BJ (cell line): ENCODE data around the gene TGFB1. TPM values are rescaled to one million over a fixed set of nuclear protein-coding genes. Genes with fewer than 3 reads are reported as not detected.
A peak's percentile ranks its signal among the peaks of the same experiment; 100 is the strongest.
"Not testable (repeated sequence)": the region's sequence is repeated elsewhere in the genome, so short reads cannot be mapped to it uniquely, and the experiment has no call there.

ENCODE experiments used
- CTCF ChIA-PET: fragments of 350-600 bp; formaldehyde crosslinking; extraction: SDS; loops from one replicate; lab custom pipeline; 2021; ENCODE audit warnings: antibody characterized with exemption, inconsistent platforms; lab: Yijun Ruan, JAX
- POLR2A ChIA-PET: fragments of 300-600 bp; sonication (Branson Sonifier 250); formaldehyde crosslinking; extraction: SDS; loops from one replicate; lab custom pipeline; 2021; ENCODE audit warnings: antibody characterized with exemption; lab: Charles Lee
- DNase-seq: peaks from one replicate; pipeline ENCODE4 v3.0.0-alpha.2; 2011; ENCODE audit warnings: low read depth
- H3K27me3 ChIP-seq: 2 replicates; pipeline ENCODE4 v1.6.0; 2011; ENCODE audit warnings: low read length; ENCODE audit not compliant: control insufficient read depth, insufficient read depth
- H3K36me3 ChIP-seq: 2 replicates; pipeline ENCODE4 v1.5.1; 2011; ENCODE audit warnings: low read length; ENCODE audit not compliant: control insufficient read depth, insufficient read depth
- H3K4me3 ChIP-seq: 2 replicates; pipeline ENCODE4 v1.5.1; 2011; ENCODE audit warnings: low read depth, mild to moderate bottlenecking, control low read depth, low read length
- polyA plus RNA-seq: library from polyadenylated mRNA; depleted of rRNA; stranded (reverse); fragments of >200 nt; gene quantifications from 2 replicates; pipeline ENCODE4 v1.2.3, GENCODE V29; 2011
- TF ChIP-seq, protein P1 (sequence below): IDR thresholded peaks from 2 replicates; pipeline ENCODE4 v1.5.1; 2011; ENCODE audit warnings: low read depth, mild to moderate bottlenecking, control low read depth, inconsistent platforms, low read length, moderate library complexity; ENCODE audit not compliant: insufficient read depth

Gene TGFB1
- polyA plus RNA-seq, 1 experiment, result 11.2 TPM

DNA sequence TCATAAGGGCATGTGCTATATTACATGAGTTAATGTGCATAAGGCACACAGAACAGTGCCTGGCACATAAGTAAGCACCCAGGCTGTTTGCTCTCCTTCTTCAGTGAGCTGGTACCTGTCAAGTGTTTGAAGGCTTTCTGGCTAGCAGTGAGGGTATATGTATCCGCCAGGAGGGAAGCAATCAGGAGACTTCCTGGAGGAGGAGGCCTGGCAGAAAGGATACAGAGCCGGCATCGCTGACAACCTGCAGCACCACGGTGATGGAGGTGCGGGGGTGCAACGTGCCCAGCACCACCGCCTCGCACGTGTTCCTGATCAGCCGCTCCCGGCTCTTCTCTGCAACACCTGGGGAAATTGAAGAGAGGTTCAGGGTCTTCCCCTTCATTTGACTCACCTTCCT is 37.9 kb upstream of the TGFB1 start:
- CTCF ChIA-PET, result interaction anchor here (1.9 kb wide), 1 partner anchor 39 kb away, joined by 4 read pairs; no protein-coding TSS in a partner anchor
- peaks cover 13% of the 10 kb centered on the region for H3K36me3 ChIP-seq
- no peaks in the 10 kb centered on the region for H3K27me3 ChIP-seq
- no peak for DNase-seq
- TF ChIP-seq, protein P1, sequence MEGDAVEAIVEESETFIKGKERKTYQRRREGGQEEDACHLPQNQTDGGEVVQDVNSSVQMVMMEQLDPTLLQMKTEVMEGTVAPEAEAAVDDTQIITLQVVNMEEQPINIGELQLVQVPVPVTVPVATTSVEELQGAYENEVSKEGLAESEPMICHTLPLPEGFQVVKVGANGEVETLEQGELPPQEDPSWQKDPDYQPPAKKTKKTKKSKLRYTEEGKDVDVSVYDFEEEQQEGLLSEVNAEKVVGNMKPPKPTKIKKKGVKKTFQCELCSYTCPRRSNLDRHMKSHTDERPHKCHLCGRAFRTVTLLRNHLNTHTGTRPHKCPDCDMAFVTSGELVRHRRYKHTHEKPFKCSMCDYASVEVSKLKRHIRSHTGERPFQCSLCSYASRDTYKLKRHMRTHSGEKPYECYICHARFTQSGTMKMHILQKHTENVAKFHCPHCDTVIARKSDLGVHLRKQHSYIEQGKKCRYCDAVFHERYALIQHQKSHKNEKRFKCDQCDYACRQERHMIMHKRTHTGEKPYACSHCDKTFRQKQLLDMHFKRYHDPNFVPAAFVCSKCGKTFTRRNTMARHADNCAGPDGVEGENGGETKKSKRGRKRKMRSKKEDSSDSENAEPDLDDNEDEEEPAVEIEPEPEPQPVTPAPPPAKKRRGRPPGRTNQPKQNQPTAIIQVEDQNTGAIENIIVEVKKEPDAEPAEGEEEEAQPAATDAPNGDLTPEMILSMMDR, result no peak
- H3K4me3 ChIP-seq, result no peak overlapping the region
- POLR2A ChIA-PET, result no interaction called here

DNA sequence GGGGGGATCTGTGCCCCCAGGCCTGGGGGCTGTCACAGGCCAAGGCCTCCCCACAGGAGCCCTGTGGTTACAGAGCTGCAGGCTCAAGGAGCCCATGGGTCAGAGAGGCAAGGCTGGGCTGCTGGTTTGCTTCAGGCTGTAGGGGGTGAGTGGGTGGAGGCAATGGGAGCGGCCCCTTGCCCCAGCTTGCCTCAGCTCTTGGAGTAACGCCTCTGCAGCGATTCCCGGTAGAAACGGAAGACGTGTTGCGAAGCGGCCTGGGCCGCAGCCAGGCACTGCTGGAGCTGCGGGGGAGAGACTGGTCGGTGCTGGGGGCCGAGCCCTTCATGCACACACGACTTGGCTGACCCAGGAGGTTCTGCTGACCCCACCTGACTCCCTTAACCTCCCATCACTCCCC is 32.7 kb upstream of the TGFB1 start:
- H3K27me3 ChIP-seq, result no peaks in the 10 kb centered on the region
- H3K4me3 ChIP-seq, result no peak overlapping the region
- peaks cover 22% of the 10 kb centered on the region for H3K36me3 ChIP-seq
- TF ChIP-seq, protein P1, result no peak
- ChIA-PET CTCF (no interaction called here), POLR2A (no interaction called here)
- no peak for DNase-seq

DNA sequence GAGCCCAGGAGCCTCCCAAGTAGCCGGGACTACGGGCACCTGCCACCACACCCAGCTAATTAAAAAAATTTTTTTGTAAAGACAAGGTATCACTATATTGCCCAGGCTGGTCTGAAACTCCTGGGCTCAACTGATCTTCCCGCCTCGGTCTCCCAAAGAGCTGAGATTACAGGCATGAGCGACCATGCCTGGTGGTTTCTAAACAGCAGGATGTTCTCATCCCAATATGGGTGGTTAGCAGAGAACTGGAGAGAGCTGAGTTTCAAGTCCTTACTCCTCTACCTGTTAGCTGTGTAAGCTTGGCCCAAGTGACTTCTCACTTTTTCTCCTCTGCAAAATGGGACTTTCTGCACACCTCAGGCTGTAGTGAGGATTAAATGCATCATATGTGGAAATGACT is 30.6 kb upstream of the TGFB1 start:
- POLR2A ChIA-PET, result no interaction called here
- no peak overlapping the region for H3K4me3 ChIP-seq
- TF ChIP-seq, protein P1, result no peak
- no peak for DNase-seq
- H3K27me3 ChIP-seq, result no peaks in the 10 kb centered on the region
- CTCF ChIA-PET, result no interaction called here
- H3K36me3 ChIP-seq, result peaks cover 14% of the 10 kb centered on the region

DNA sequence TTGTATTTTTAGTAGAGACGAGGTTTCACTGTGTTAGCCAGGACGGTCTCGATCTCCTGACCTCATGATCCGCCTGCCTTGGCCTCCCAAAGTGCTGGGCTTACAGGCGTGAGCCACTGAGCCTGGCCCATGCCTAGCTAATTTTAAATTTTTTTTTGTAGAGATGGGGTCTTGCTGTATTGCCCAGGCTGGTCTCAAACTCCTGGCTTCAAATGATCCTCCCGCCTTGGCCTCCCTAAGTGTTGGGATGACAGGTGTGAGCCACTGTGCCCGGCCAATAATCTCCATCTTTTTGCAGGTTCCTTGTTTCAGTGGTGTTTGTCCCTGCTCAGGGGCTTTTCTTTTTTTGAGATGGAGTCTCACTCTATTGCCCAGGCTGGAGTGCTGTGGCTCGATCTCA is 27.8 kb upstream of the TGFB1 start:
- H3K27me3 ChIP-seq, H3K4me3 ChIP-seq, DNase-seq: not testable (repeated sequence)
- H3K36me3 ChIP-seq, result peaks cover 13% of the 10 kb centered on the region
- POLR2A ChIA-PET, result interaction anchor here (1.4 kb wide), 1 partner anchor 18 kb away, joined by 4 read pairs; the partner anchor contains the start of gene B9D2
- CTCF ChIA-PET, result interaction anchor here (1.3 kb wide), 1 partner anchor 24 kb away, joined by 4 read pairs; no protein-coding TSS in a partner anchor

DNA sequence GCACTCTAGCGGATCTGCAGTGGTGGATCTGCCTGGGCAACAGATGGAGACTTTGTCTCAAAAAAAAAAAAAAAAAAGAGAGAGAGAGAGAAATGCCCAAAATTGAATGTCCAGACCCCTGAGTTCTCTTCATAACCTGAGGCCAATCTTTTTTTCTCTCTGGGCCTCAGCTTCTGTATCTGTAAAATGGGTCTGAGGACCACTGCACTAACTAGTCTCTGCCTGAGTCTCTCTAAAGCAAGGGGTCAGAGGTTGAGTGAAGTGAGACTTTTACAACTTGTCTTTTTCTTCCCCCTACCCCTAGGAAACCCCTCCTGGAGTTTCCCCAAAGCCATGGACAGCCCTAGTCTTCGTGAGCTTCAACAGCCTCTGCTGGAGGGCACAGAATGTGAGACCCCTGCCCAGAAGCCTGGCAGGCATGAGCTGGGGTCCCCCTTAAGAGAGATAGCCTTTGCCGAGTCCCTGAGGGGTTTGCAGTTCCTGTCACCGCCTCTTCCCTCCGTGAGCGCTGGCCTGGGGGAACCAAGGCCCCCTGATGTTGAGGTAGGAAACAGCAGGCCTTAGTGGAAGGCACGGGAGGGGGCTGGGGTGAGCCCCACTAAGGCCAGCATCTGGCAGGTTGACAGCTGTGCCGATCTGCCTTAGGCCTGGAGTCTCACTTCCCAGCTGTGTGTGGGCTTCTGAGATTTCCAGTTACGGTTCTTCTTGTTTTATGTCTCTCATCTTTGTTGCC is 24.4 kb upstream of the TGFB1 start:
- TF ChIP-seq, protein P1, result 0 out of 2 replicates have a peak, but pooled peaks have one; percentile 23
- ChIA-PET CTCF (interaction anchor here (0.6 to 1.5 kb wide), 2 partner anchors 16 to 661 kb away, joined by 3 read pairs; partner anchors contain the start of gene ITPKC), POLR2A (interaction anchor here (0.6 kb wide), 1 partner anchor 703 kb away, joined by 11 read pairs; no protein-coding TSS in a partner anchor)
- no peaks in the 10 kb centered on the region for H3K27me3 ChIP-seq
- no peak overlapping the region for H3K4me3 ChIP-seq
- no peak for DNase-seq
- peaks cover 5% of the 10 kb centered on the region for H3K36me3 ChIP-seq
